Limb (tissue), 2 donors: Measurements from ENCODE around the gene GOLGA8J.
"Not testable (repeated sequence)": the region's sequence is repeated elsewhere in the genome, so short reads cannot be mapped to it uniquely, and the experiment has no call there.

Experiments used
- DNase-seq, 2 donors: peaks; one replicate each; pipeline ENCODE4 v3.0.0-alpha.2; 2016; ENCODE audit errors: extremely low spot score in 2 of 2

Gene GOLGA8J

GRCh38 chr15:30073915-30074314 is 8.8 kb upstream of the GOLGA8J start:
- no peak for DNase-seq

GRCh38 chr15:30080816-30081215 is 1.9 kb upstream of the GOLGA8J start:
- DNase-seq = not testable (repeated sequence)

- not testable (repeated sequence) for DNase-seq
Measured at GRCh38 chr15:30097827-30098226, 15.1 kb downstream of the GOLGA8J start.

- DNase-seq = not testable (repeated sequence)
Measured at GRCh38 chr15:30102890-30103289, 20.1 kb downstream of the GOLGA8J start.

- not testable (repeated sequence) for DNase-seq
Measured at GRCh38 chr15:30103941-30104507, 21.3 kb downstream of the GOLGA8J start.

- DNase-seq = not testable (repeated sequence)
Measured at GRCh38 chr15:30110591-30110990, 27.8 kb downstream of the GOLGA8J start.

- peak in 1 of 2 donors; percentile 0 for DNase-seq
Measured at GRCh38 chr15:30130066-30130465, 47.3 kb downstream of the GOLGA8J start.

- DNase-seq = not testable (repeated sequence)
Measured at GRCh38 chr15:30134751-30135150, 52.0 kb downstream of the GOLGA8J start, which contains the start of gene GOLGA8T. Gene GOLGA8T (plus strand): TSS chr15:30135051. CDS start chr15:30135149, 98 bp downstream.
